T-helper 2 cell treated with Interferon-gamma antibody and Interleukin-4, amounts not matched to agents 5 μg/mL and 100 μg/mL, for 36 hours (primary cell): ENCODE results near the gene CDY2B.
"Not testable (repeated sequence)": the region's sequence is repeated elsewhere in the genome, so short reads cannot be mapped to it uniquely, and the experiment has no call there.

Experiments
- DNase-seq: peaks from one replicate; pipeline ENCODE4 v3.0.0; 2021; ENCODE audit warnings: low spot score
- H3K27ac Mint-ChIP-seq: one replicate; pipeline ENCODE4 v1.8.0; 2021; ENCODE audit warnings: mild to moderate bottlenecking, mixed read lengths
- H3K27me3 Mint-ChIP-seq: one replicate; pipeline ENCODE4 v1.8.0; 2021; ENCODE audit warnings: low read depth, mixed read lengths
- H3K36me3 Mint-ChIP-seq: one replicate; pipeline ENCODE4 v1.8.0; 2021; ENCODE audit warnings: low read depth, mixed read lengths
- H3K4me1 Mint-ChIP-seq: one replicate; pipeline ENCODE4 v1.8.0; 2021; ENCODE audit warnings: low read depth, mixed read lengths
- H3K4me3 Mint-ChIP-seq: one replicate; pipeline ENCODE4 v1.8.0; 2022; ENCODE audit warnings: mild to moderate bottlenecking, moderate library complexity, mixed read lengths
- H3K9me3 Mint-ChIP-seq: one replicate; pipeline ENCODE4 v1.8.0; 2021; ENCODE audit warnings: mixed read lengths

CDY2B gene

GRCh38 chrY:17880120-17880519 lies at the start of gene CDY2B:
TSS of gene CDY2B (minus strand) at chrY:17880220. CDS start at chrY:17879892, 328 bp downstream.
- not testable (repeated sequence) for H3K36me3 Mint-ChIP-seq, H3K4me1 Mint-ChIP-seq, H3K4me3 Mint-ChIP-seq, H3K27ac Mint-ChIP-seq, H3K9me3 Mint-ChIP-seq, H3K27me3 Mint-ChIP-seq, DNase-seq

- not testable (repeated sequence) for H3K4me1 Mint-ChIP-seq, H3K27me3 Mint-ChIP-seq, H3K36me3 Mint-ChIP-seq, H3K27ac Mint-ChIP-seq, H3K9me3 Mint-ChIP-seq, DNase-seq, H3K4me3 Mint-ChIP-seq
Observed at GRCh38 chrY:17908009-17908408, 28.0 kb upstream of the CDY2B start.

- H3K27me3 Mint-ChIP-seq, H3K27ac Mint-ChIP-seq, H3K4me3 Mint-ChIP-seq, H3K9me3 Mint-ChIP-seq, DNase-seq, H3K4me1 Mint-ChIP-seq, H3K36me3 Mint-ChIP-seq: not testable (repeated sequence)
Observed at GRCh38 chrY:17907351-17907750, 27.3 kb upstream of the CDY2B start.

GRCh38 chrY:17881697-17882096 lies 1.7 kb upstream of the CDY2B start:
- H3K9me3 Mint-ChIP-seq, H3K27me3 Mint-ChIP-seq, H3K36me3 Mint-ChIP-seq, H3K27ac Mint-ChIP-seq, DNase-seq, H3K4me3 Mint-ChIP-seq, H3K4me1 Mint-ChIP-seq: not testable (repeated sequence)

GRCh38 chrY:17876767-17877166 lies 3.3 kb downstream of the CDY2B start:
- H3K36me3 Mint-ChIP-seq, H3K4me3 Mint-ChIP-seq, H3K27me3 Mint-ChIP-seq, H3K9me3 Mint-ChIP-seq, H3K4me1 Mint-ChIP-seq, H3K27ac Mint-ChIP-seq, DNase-seq: not testable (repeated sequence)

GRCh38 chrY:17875401-17875800 lies 4.6 kb downstream of the CDY2B start:
- not testable (repeated sequence) for H3K4me3 Mint-ChIP-seq, H3K27me3 Mint-ChIP-seq, H3K36me3 Mint-ChIP-seq, H3K27ac Mint-ChIP-seq, H3K4me1 Mint-ChIP-seq, DNase-seq, H3K9me3 Mint-ChIP-seq

GRCh38 chrY:17871194-17871903 lies 8.7 kb downstream of the CDY2B start:
- H3K27me3 Mint-ChIP-seq, DNase-seq: not testable (repeated sequence)

GRCh38 chrY:17870737-17871136 lies 9.3 kb downstream of the CDY2B start:
- not testable (repeated sequence) for H3K36me3 Mint-ChIP-seq, H3K9me3 Mint-ChIP-seq, H3K27me3 Mint-ChIP-seq

More at GRCh38 chrY:17871194-17871903, 8.7 kb downstream of the CDY2B start:
- not testable (repeated sequence) for H3K27ac Mint-ChIP-seq, H3K36me3 Mint-ChIP-seq, H3K4me1 Mint-ChIP-seq, H3K4me3 Mint-ChIP-seq, H3K9me3 Mint-ChIP-seq

GRCh38 chrY:17867850-17868249 lies 12.2 kb downstream of the CDY2B start:
- H3K27ac Mint-ChIP-seq, H3K4me1 Mint-ChIP-seq, H3K4me3 Mint-ChIP-seq, H3K36me3 Mint-ChIP-seq, DNase-seq, H3K27me3 Mint-ChIP-seq, H3K9me3 Mint-ChIP-seq: not testable (repeated sequence)

More at GRCh38 chrY:17870737-17871136, 9.3 kb downstream of the CDY2B start:
- not testable (repeated sequence) for H3K27ac Mint-ChIP-seq, H3K4me1 Mint-ChIP-seq, H3K4me3 Mint-ChIP-seq, DNase-seq

- H3K9me3 Mint-ChIP-seq, H3K27ac Mint-ChIP-seq, H3K4me1 Mint-ChIP-seq, H3K4me3 Mint-ChIP-seq, H3K27me3 Mint-ChIP-seq, H3K36me3 Mint-ChIP-seq, DNase-seq: not testable (repeated sequence)
Observed at GRCh38 chrY:17860634-17861033, 19.4 kb downstream of the CDY2B start.

GRCh38 chrY:17856963-17857848 lies 22.8 kb downstream of the CDY2B start:
- DNase-seq: not testable (repeated sequence)

GRCh38 chrY:17856508-17856907 lies 23.5 kb downstream of the CDY2B start:
- not testable (repeated sequence) for H3K27me3 Mint-ChIP-seq, H3K4me3 Mint-ChIP-seq, DNase-seq, H3K27ac Mint-ChIP-seq, H3K4me1 Mint-ChIP-seq, H3K36me3 Mint-ChIP-seq, H3K9me3 Mint-ChIP-seq

More at GRCh38 chrY:17856963-17857848, 22.8 kb downstream of the CDY2B start:
- H3K36me3 Mint-ChIP-seq, H3K27ac Mint-ChIP-seq, H3K27me3 Mint-ChIP-seq, H3K9me3 Mint-ChIP-seq, H3K4me3 Mint-ChIP-seq, H3K4me1 Mint-ChIP-seq: not testable (repeated sequence)

- not testable (repeated sequence) for H3K27ac Mint-ChIP-seq, H3K4me1 Mint-ChIP-seq
Observed at GRCh38 chrY:17849131-17849530, 30.9 kb downstream of the CDY2B start.

GRCh38 chrY:17832149-17832548 lies 47.9 kb downstream of the CDY2B start:
- not testable (repeated sequence) for H3K4me1 Mint-ChIP-seq, H3K4me3 Mint-ChIP-seq, H3K36me3 Mint-ChIP-seq, H3K27me3 Mint-ChIP-seq, DNase-seq, H3K9me3 Mint-ChIP-seq, H3K27ac Mint-ChIP-seq

More at GRCh38 chrY:17849131-17849530, 30.9 kb downstream of the CDY2B start:
- H3K27me3 Mint-ChIP-seq, DNase-seq, H3K9me3 Mint-ChIP-seq, H3K36me3 Mint-ChIP-seq, H3K4me3 Mint-ChIP-seq: not testable (repeated sequence)
